H1 (cell line): ENCODE results near the gene PHETA1. TPM values are rescaled to one million over a fixed set of nuclear protein-coding genes. Genes with fewer than 3 reads are reported as not detected.

Experiments
- CTCF ChIA-PET: fragments of 300-600 bp; sonication (Branson Sonifier 250); formaldehyde crosslinking; loops from one replicate; lab custom pipeline; 2021; ENCODE audit not compliant: partially characterized antibody; lab: Charles Lee
- POLR2A ChIA-PET: fragments of 300-600 bp; sonication (Branson Sonifier 250); formaldehyde crosslinking; loops from one replicate; lab custom pipeline; 2021; ENCODE audit warnings: inconsistent platforms; ENCODE audit not compliant: partially characterized antibody; lab: Charles Lee
- DNase-seq, 2 experiments: peaks; one replicate each; pipeline versions ENCODE4 v3.0.0 to v3.0.0-alpha.2; 2010 to 2022; ENCODE audit warnings: low spot score in 2 of 2, low read depth in 1 of 2, mixed read lengths in 1 of 2
- FAIRE-seq: peaks from 2 replicates; lab custom pipeline; 2011; peaks lifted over from hg19 to GRCh38; lab: Jason Lieb, UNC
- H2AFZ ChIP-seq: 2 replicates; pipeline ENCODE4 v1.8.1; 2012; ENCODE audit warnings: low read length, inconsistent platforms
- H2AK5ac ChIP-seq: 2 replicates; pipeline ENCODE4 v1.6.1; 2013; ENCODE audit warnings: low read depth, low read length
- H2BK120ac ChIP-seq: replicated peaks from 2 replicates; pipeline ENCODE3; 2013; ENCODE audit warnings: low read depth, low read length, inconsistent platforms
- H2BK12ac ChIP-seq: 2 replicates; pipeline ENCODE4 v1.6.1; 2013; ENCODE audit warnings: low read depth, low read length
- H2BK15ac ChIP-seq: 2 replicates; pipeline ENCODE4 v1.6.1; 2013; ENCODE audit warnings: low read length
- H2BK20ac ChIP-seq: 2 replicates; pipeline ENCODE4 v1.6.1; 2013; ENCODE audit warnings: low read length
- H2BK5ac ChIP-seq: 2 replicates; pipeline ENCODE4 v1.6.1; 2013; ENCODE audit warnings: low read depth, low read length
- H3K14ac ChIP-seq: 2 replicates; pipeline ENCODE4 v1.6.1; 2013; ENCODE audit warnings: inconsistent platforms; ENCODE audit not compliant: insufficient read length
- H3K18ac ChIP-seq: 2 replicates; pipeline ENCODE4 v1.6.1; 2013; ENCODE audit warnings: low read length; ENCODE audit errors: extremely low read depth
- H3K23ac ChIP-seq: 2 replicates; pipeline ENCODE4 v1.6.1; 2013; ENCODE audit warnings: inconsistent platforms; ENCODE audit not compliant: insufficient read length
- H3K23me2 ChIP-seq: 2 replicates; pipeline ENCODE4 v1.6.1; 2013; ENCODE audit warnings: low read depth, low read length
- H3K27ac ChIP-seq: 2 replicates; pipeline ENCODE4 v1.6.1; 2011; ENCODE audit warnings: low read depth, low read length, inconsistent platforms
- H3K27me3 ChIP-seq, 4 experiments: replicated peaks in 1 of 4; 1 replicate in 1 of 4; 2 replicates in 3 of 4; pipeline versions ENCODE4 v1.6.1 to v1.8.1; 2011 to 2013; ENCODE audit warnings: low read length in 3 of 4, mild to moderate bottlenecking in 3 of 4, inconsistent platforms in 2 of 4, mixed read lengths in 2 of 4, moderate library complexity in 1 of 4; ENCODE audit not compliant: control insufficient read depth in 3 of 4, insufficient read depth in 3 of 4; ENCODE audit errors: extremely low read depth in 1 of 4
- H3K36me3 ChIP-seq, 4 experiments: 2 replicates each; pipeline versions ENCODE4 v1.6.1 to v1.8.1; 2011 to 2013; ENCODE audit warnings: mild to moderate bottlenecking in 4 of 4, low read length in 3 of 4, moderate library complexity in 2 of 4, control low read depth in 1 of 4, inconsistent platforms in 1 of 4; ENCODE audit not compliant: insufficient read depth in 4 of 4, control insufficient read depth in 2 of 4
- H3K4ac ChIP-seq: replicated peaks from 2 replicates; pipeline ENCODE3; 2013; ENCODE audit warnings: low read length, low read depth, mixed read lengths, inconsistent platforms; ENCODE audit not compliant: insufficient read length
- H3K4me1 ChIP-seq, 4 experiments: replicated peaks in 1 of 4; 1 replicate in 1 of 4; 2 replicates in 3 of 4; pipeline versions ENCODE4 v1.6.1 to v1.8.1; 2011 to 2013; ENCODE audit warnings: low read length in 3 of 4, inconsistent platforms in 2 of 4, mixed read lengths in 1 of 4; ENCODE audit not compliant: insufficient read depth in 4 of 4, control insufficient read depth in 3 of 4
- H3K4me2 ChIP-seq, 2 experiments: 2 replicates each; pipeline versions ENCODE4 v1.6.1 to v1.8.1; 2011 to 2013; ENCODE audit warnings: low read depth in 2 of 2, low read length in 2 of 2, control low read depth in 1 of 2, inconsistent platforms in 1 of 2, mild to moderate bottlenecking in 1 of 2; ENCODE audit not compliant: insufficient read depth in 1 of 2
- H3K4me3 ChIP-seq, 4 experiments: fragments of 200-600, 300-600 bp in 1 of 4; sonication (generic), shearing (Covaris generic), sonication (Bioruptor Twin) in 1 of 4; 2 replicates each; pipeline versions ENCODE4 v1.5.1 to v1.8.1; 2011 to 2016; ENCODE audit warnings: low read length in 4 of 4, low read depth in 3 of 4, control low read depth in 2 of 4, inconsistent platforms in 2 of 4, mild to moderate bottlenecking in 2 of 4, mixed read lengths in 1 of 4, moderate library complexity in 1 of 4; ENCODE audit not compliant: insufficient read depth in 2 of 4; ENCODE audit errors: extremely low read depth in 1 of 4
- H3K56ac ChIP-seq: replicated peaks from 2 replicates; pipeline ENCODE3; 2013; ENCODE audit warnings: low read depth, mild to moderate bottlenecking, mixed read lengths, low read length, inconsistent platforms; ENCODE audit not compliant: insufficient read length
- H3K79me1 ChIP-seq: 2 replicates; pipeline ENCODE4 v1.6.1; 2013; ENCODE audit warnings: low read depth, low read length, control low read depth
- H3K79me2 ChIP-seq, 2 experiments: 2 replicates each; pipeline versions ENCODE4 v1.6.1 to v1.8.1; 2012 to 2013; ENCODE audit warnings: low read length in 2 of 2, mild to moderate bottlenecking in 2 of 2, inconsistent platforms in 1 of 2; ENCODE audit not compliant: insufficient read depth in 2 of 2, control insufficient read depth in 1 of 2
- H3K9ac ChIP-seq, 4 experiments: replicated peaks in 1 of 4; 1 replicate in 1 of 4; 2 replicates in 3 of 4; pipeline versions ENCODE4 v1.6.1 to v1.8.1; 2011 to 2013; ENCODE audit warnings: low read depth in 3 of 4, low read length in 3 of 4, control low read depth in 2 of 4, mild to moderate bottlenecking in 2 of 4, moderate library complexity in 2 of 4, inconsistent platforms in 1 of 4; ENCODE audit errors: extremely low read depth in 1 of 4
- H3K9me3 ChIP-seq, 2 experiments: 2 replicates each; pipeline versions ENCODE4 v1.6.1 to v1.8.1; 2012 to 2013; ENCODE audit warnings: mild to moderate bottlenecking in 2 of 2, moderate library complexity in 2 of 2, control low read depth in 1 of 2, inconsistent platforms in 1 of 2, low read depth in 1 of 2, low read length in 1 of 2, mixed read lengths in 1 of 2; ENCODE audit not compliant: insufficient read depth in 2 of 2
- H4K20me1 ChIP-seq, 2 experiments: replicated peaks in 1 of 2; 2 replicates each; pipeline versions ENCODE3 to v1.8.1; 2011 to 2013; ENCODE audit warnings: inconsistent platforms in 2 of 2, low read length in 2 of 2, mild to moderate bottlenecking in 1 of 2; ENCODE audit not compliant: insufficient read depth in 2 of 2, control insufficient read depth in 1 of 2
- H4K5ac ChIP-seq: 2 replicates; pipeline ENCODE4 v1.6.1; 2013; ENCODE audit warnings: low read length, low read depth, mixed read lengths, inconsistent platforms; ENCODE audit not compliant: insufficient read length
- H4K8ac ChIP-seq: 2 replicates; pipeline ENCODE4 v1.8.0; 2013; ENCODE audit warnings: mild to moderate bottlenecking, moderate library complexity, low read length, inconsistent platforms; ENCODE audit not compliant: insufficient read depth; ENCODE audit errors: extremely low read depth
- H4K91ac ChIP-seq: replicated peaks from 2 replicates; pipeline ENCODE3; 2013; ENCODE audit warnings: low read length, mixed read lengths, inconsistent platforms; ENCODE audit not compliant: insufficient read length
- ASH2L ChIP-seq: fragments of 200-600, 300-600 bp; sonication (generic); IDR thresholded peaks from one replicate; pipeline ENCODE4 v1.7.1; 2017; ENCODE audit warnings: low read length
- GABPA ChIP-seq: IDR thresholded peaks from 2 replicates; pipeline ENCODE4 v1.6.1; 2011; ENCODE audit warnings: mild to moderate bottlenecking, low read length, moderate library complexity, borderline replicate concordance; ENCODE audit not compliant: insufficient read depth
- HDAC6 ChIP-seq: IDR thresholded peaks from one replicate; pipeline ENCODE4 v1.7.1; 2012; ENCODE audit warnings: low read depth, mild to moderate bottlenecking, inconsistent platforms, low read length, moderate library complexity
- NRF1 ChIP-seq: IDR thresholded peaks from 2 replicates; pipeline ENCODE4 v1.6.1; 2011; ENCODE audit warnings: mild to moderate bottlenecking, low read depth, low read length, improper control_type of control experiment
- PHF8 ChIP-seq: fragments of 200-600 bp; sonication (generic); conservative IDR thresholded peaks from 2 replicates; pipeline ENCODE4 v1.7.1; 2012; ENCODE audit warnings: low read depth, mild to moderate bottlenecking, inconsistent platforms, low read length, moderate library complexity
- RAD21 ChIP-seq, 2 experiments: IDR thresholded peaks in 1 of 2; conservative IDR thresholded peaks in 1 of 2; 2 replicates each; pipeline ENCODE4 v1.6.1; 2011; ENCODE audit warnings: low read depth in 2 of 2, low read length in 2 of 2, improper control_type of control experiment in 1 of 2, inconsistent platforms in 1 of 2, mild to moderate bottlenecking in 1 of 2, moderate library complexity in 1 of 2
- RFX5 ChIP-seq: IDR thresholded peaks from 2 replicates; pipeline ENCODE4 v1.6.1; 2011; ENCODE audit warnings: low read depth, low read length, improper control_type of control experiment, borderline replicate concordance
- RXRA ChIP-seq: IDR thresholded peaks from 2 replicates; pipeline ENCODE4 v1.6.1; 2011; ENCODE audit warnings: low read depth, mild to moderate bottlenecking, low read length, moderate library complexity; ENCODE audit not compliant: insufficient read depth
- SP4 ChIP-seq: IDR thresholded peaks from 2 replicates; pipeline ENCODE4 v1.6.1; 2012; ENCODE audit warnings: low read length, inconsistent platforms
- TEAD4 ChIP-seq: IDR thresholded peaks from 2 replicates; pipeline ENCODE4 v1.6.1; 2012; ENCODE audit warnings: low read depth, low read length, inconsistent platforms, mixed read lengths
- WGBS, 2 experiments: shearing (Covaris generic) in 1 of 2; methylation state at CpG; one replicate each; pipeline versions ENCODE4 v1.1.6 to v1.1.7; 2013 to 2015; ENCODE audit warnings: low lambda C conversion rate in 2 of 2, mixed read lengths in 2 of 2, inconsistent platforms in 1 of 2, low coverage in 1 of 2, missing lambda C conversion rate in 1 of 2; ENCODE audit not compliant: insufficient replicate concordance in 2 of 2, insufficient coverage in 1 of 2, insufficient read length in 1 of 2; ENCODE audit errors: extremely low coverage in 1 of 2, missing lambda C conversion rate in 1 of 2; 5-methylcytosine and 5-hydroxymethylcytosine counted together
- polyA plus RNA-seq, 7 experiments: library from polyadenylated mRNA; depleted of rRNA in 3 of 7; stranded (reverse) in 5 of 7; unstranded in 2 of 7; fragments of >200 nt in 5 of 7; fragments of 200-250 nt in 2 of 7; gene quantifications; 1 replicate in 5 of 7; 2 replicates in 1 of 7; 4 replicates in 1 of 7; pipeline versions ENCODE4 v1.2.1 to v1.2.3, GENCODE V29; 2011 to 2013; ENCODE audit warnings: missing spikeins in 2 of 7, mixed read lengths in 2 of 7
- total RNA-seq: library from RNA; stranded (reverse); fragmentation: NEBNext Ultra II Directional; extraction: Animal tissue kit (Norgen Biotek cat#: 25700); gene quantifications from 2 replicates; pipeline ENCODE4 v1.2.1, GENCODE V29; 2021
- TF ChIP-seq, protein P1 (sequence below): IDR thresholded peaks from 2 replicates; pipeline ENCODE4 v1.6.1; 2012; ENCODE audit warnings: inconsistent platforms
- TF ChIP-seq, protein P2 (sequence below): IDR thresholded peaks from 2 replicates; pipeline ENCODE4 v1.6.1; 2012; ENCODE audit warnings: low read length, inconsistent platforms

Gene PHETA1
- total and polyA plus RNA-seq, 2 of the 8 experiments (the other 6 are each of a cell fraction or from before 2014, with no cell fraction given): 5.2 to 12.3 TPM

DNA sequence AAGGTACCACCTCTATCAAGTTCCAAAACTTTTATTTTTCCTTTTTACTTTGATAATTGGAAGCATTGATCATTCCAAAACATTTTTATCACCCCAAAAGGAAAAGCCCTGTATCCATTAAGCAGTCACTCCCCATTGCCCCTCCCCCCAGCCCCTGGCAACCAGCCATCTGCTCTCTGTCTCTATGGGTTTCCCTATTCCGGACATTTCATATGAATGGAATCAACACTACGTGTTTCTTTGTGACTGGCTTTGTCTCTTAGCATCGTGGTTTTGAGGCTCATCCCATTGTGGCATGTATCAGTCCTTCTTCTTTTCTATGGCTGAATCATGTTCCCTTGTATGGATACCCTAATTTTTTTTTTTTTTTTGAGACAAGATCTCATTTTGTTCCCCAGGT lies 18.0 kb upstream of the PHETA1 start:
- no peak overlapping the region for H3K27ac ChIP-seq
- H3K23me2 ChIP-seq: no peaks in the 10 kb centered on the region
- H4K5ac ChIP-seq: no peak overlapping the region
- CTCF ChIA-PET: interaction anchor here (7.2 kb wide), 1 partner anchor 10 kb away, joined by 50 read pairs; no protein-coding TSS in a partner anchor
- H4K20me1 ChIP-seq: no peaks in the 10 kb centered on the region
- no peak overlapping the region for H2BK5ac ChIP-seq
- no peaks in the 10 kb centered on the region for H3K9me3 ChIP-seq
- no peaks in the 10 kb centered on the region for H3K79me2 ChIP-seq
- H3K56ac ChIP-seq: no peak overlapping the region
- DNase-seq (no peak), FAIRE-seq (no peak)
- no peak overlapping the region for H3K23ac ChIP-seq
- no peak overlapping the region for H2BK20ac ChIP-seq
- H3K4me2 ChIP-seq: no peak overlapping the region
- no peaks in the 10 kb centered on the region; a peak in 1 of 7 replicates for H3K27me3 ChIP-seq
- POLR2A ChIA-PET: interaction anchor here (1.0 to 5.4 kb wide), 2 partner anchors 18 kb away, joined by 3 to 25 read pairs; partner anchors contain the start of genes PHETA1 and SH2B3
- no peaks in the 10 kb centered on the region for H3K4me1 ChIP-seq
- no peak overlapping the region for H4K91ac ChIP-seq
- H3K79me1 ChIP-seq: no peaks in the 10 kb centered on the region
- H4K8ac ChIP-seq: no peak overlapping the region
- H3K14ac ChIP-seq: no peak overlapping the region
- H2AK5ac ChIP-seq: no peak overlapping the region
- no peak overlapping the region for H3K9ac ChIP-seq
- H2BK120ac ChIP-seq: no peak overlapping the region
- H2AFZ ChIP-seq: no peak overlapping the region
- 74% methylated on average over 3 of the region's 3 CpGs; no CpG with 5 or more reads in 1 of the 2 experiments for WGBS, 2 experiments
- H2BK12ac ChIP-seq: no peak overlapping the region
- H2BK15ac ChIP-seq: no peak overlapping the region
- no peaks in the 10 kb centered on the region for H3K36me3 ChIP-seq
- no peak overlapping the region for H3K4me3 ChIP-seq
- H3K18ac ChIP-seq: no peak overlapping the region
- no peak overlapping the region for H3K4ac ChIP-seq
- TF ChIP-seq, protein P1, sequence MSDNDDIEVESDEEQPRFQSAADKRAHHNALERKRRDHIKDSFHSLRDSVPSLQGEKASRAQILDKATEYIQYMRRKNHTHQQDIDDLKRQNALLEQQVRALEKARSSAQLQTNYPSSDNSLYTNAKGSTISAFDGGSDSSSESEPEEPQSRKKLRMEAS: no peak
- TF ChIP-seq HDAC6: no peak
- TF ChIP-seq SP4: no peak
- TF ChIP-seq, protein P2, sequence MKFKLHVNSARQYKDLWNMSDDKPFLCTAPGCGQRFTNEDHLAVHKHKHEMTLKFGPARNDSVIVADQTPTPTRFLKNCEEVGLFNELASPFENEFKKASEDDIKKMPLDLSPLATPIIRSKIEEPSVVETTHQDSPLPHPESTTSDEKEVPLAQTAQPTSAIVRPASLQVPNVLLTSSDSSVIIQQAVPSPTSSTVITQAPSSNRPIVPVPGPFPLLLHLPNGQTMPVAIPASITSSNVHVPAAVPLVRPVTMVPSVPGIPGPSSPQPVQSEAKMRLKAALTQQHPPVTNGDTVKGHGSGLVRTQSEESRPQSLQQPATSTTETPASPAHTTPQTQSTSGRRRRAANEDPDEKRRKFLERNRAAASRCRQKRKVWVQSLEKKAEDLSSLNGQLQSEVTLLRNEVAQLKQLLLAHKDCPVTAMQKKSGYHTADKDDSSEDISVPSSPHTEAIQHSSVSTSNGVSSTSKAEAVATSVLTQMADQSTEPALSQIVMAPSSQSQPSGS: no peak
- TF ChIP-seq TEAD4: no peak
- TF ChIP-seq NRF1: no peak
- TF ChIP-seq GABPA: no peak
- TF ChIP-seq RXRA: no peak
- no peak for TF ChIP-seq PHF8
- no peak for TF ChIP-seq ASH2L
- TF ChIP-seq RAD21 (IDR thresholded peaks at IDR 0.05 in 1 of 2, conservative IDR thresholded peaks at IDR 0.05 in 1 of 2; ENCODE audit: low read depth in 2 of 2, low read length in 2 of 2): no peak
- TF ChIP-seq RFX5: no peak
